ENCODE data around the gene TMEM86A. TPM values are rescaled to one million over a fixed set of nuclear protein-coding genes. Genes with fewer than 3 reads are reported as not detected.

TMEM86A gene
- total and polyA plus RNA-seq, 2 donors (not counting 3 experiments of a cell fraction or from before 2014, with no cell fraction given) = 2.1 to 2.6 TPM

DNA sequence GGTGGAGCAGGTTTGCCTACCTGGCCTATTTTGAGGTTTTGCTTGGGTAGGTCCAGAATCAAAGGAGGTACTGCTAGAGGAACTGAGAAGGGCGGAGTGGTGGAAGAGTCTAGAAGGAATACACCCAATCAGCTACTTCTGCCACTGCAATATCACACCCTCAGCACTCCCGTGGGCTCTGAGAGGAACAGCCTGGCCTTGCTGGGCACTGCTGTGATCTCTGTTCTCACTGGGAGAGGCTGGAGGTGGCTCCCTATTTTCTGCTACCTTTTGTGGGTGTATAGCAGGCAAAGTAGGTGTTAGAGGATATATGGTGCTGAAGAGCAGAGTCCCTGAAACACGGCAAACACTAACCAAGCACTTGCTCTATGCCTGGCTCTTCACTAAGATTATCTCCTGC lies 52.4 kb downstream of the TMEM86A start:
- Histone ChIP-seq H3K79me2 (ENCODE audit: control insufficient read depth, insufficient read depth, low read length) (no peaks in the 10 kb centered on the region), H3K27ac (ENCODE audit: insufficient read depth, low read depth, low read length) (no peak overlapping the region), H4K20me1 (replicated peaks; ENCODE audit: control insufficient read depth, extremely low read depth, insufficient read depth, low read length) (no peaks in the 10 kb centered on the region), H3K4me1 (ENCODE audit: control insufficient read depth, extremely low read depth, insufficient read depth, low read length) (peaks cover 12% of the 10 kb centered on the region), H3K9me3 (replicated peaks; ENCODE audit: control insufficient read depth, insufficient read depth, low read length) (no peaks in the 10 kb centered on the region), H3K36me3 (ENCODE audit: control insufficient read depth in 2 of 2, extremely low read depth in 1 of 2, insufficient read depth in 2 of 2, low read length in 2 of 2) (no peaks in the 10 kb centered on the region), H3K4me2 (ENCODE audit: insufficient read depth, low read length) (no peak overlapping the region), H3K9me1 (replicated peaks; ENCODE audit: control insufficient read depth, extremely low read depth, insufficient read depth, low read length) (no peaks in the 10 kb centered on the region), H3K9ac (replicated peaks; ENCODE audit: extremely low read depth, insufficient read depth, low read length) (no peak overlapping the region), H2AFZ (ENCODE audit: low read depth, low read length) (no peak overlapping the region), H3K4me3 (replicated peaks in 1 of 3; ENCODE audit: insufficient read depth in 1 of 3, low read depth in 1 of 3, low read length in 3 of 3) (no peak overlapping the region), H3K27me3 (ENCODE audit: control insufficient read depth in 2 of 2, insufficient read depth in 2 of 2, low read length in 2 of 2) (no peaks in the 10 kb centered on the region)
- POLR2A ChIA-PET = no interaction called here
- no peak for DNase-seq (ENCODE audit: low read depth, low spot score)
- TF ChIP-seq POLR2A (IDR thresholded peaks at IDR 0.05; ENCODE audit: low read depth, low read length) = no peak
- no peak for TF ChIP-seq POLR2AphosphoS5 (IDR thresholded peaks at IDR 0.05; ENCODE audit: insufficient read depth, low read depth, low read length)
- TF ChIP-seq, protein P1, sequence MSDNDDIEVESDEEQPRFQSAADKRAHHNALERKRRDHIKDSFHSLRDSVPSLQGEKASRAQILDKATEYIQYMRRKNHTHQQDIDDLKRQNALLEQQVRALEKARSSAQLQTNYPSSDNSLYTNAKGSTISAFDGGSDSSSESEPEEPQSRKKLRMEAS (IDR thresholded peaks at IDR 0.05; ENCODE audit: insufficient read depth, insufficient read length) = no peak
- TF ChIP-seq, protein P2, sequence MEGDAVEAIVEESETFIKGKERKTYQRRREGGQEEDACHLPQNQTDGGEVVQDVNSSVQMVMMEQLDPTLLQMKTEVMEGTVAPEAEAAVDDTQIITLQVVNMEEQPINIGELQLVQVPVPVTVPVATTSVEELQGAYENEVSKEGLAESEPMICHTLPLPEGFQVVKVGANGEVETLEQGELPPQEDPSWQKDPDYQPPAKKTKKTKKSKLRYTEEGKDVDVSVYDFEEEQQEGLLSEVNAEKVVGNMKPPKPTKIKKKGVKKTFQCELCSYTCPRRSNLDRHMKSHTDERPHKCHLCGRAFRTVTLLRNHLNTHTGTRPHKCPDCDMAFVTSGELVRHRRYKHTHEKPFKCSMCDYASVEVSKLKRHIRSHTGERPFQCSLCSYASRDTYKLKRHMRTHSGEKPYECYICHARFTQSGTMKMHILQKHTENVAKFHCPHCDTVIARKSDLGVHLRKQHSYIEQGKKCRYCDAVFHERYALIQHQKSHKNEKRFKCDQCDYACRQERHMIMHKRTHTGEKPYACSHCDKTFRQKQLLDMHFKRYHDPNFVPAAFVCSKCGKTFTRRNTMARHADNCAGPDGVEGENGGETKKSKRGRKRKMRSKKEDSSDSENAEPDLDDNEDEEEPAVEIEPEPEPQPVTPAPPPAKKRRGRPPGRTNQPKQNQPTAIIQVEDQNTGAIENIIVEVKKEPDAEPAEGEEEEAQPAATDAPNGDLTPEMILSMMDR (IDR thresholded peaks at IDR 0.05; ENCODE audit: extremely low read depth in 1 of 2, insufficient read depth in 1 of 2, low read depth in 1 of 2, low read length in 2 of 2) = no peak
- TF ChIP-seq FOS (IDR thresholded peaks at IDR 0.05; ENCODE audit: borderline replicate concordance, insufficient read depth, low read length) = no peak
- TF ChIP-seq JUN (IDR thresholded peaks at IDR 0.05; ENCODE audit: borderline replicate concordance, insufficient read depth, insufficient read length, low read depth) = no peak
- TF ChIP-seq MYC (IDR thresholded peaks at IDR 0.05; ENCODE audit: low read depth, low read length) = no peak
- no peak for TF ChIP-seq EZH2 (IDR thresholded peaks at IDR 0.05; ENCODE audit: borderline replicate concordance, low read depth, low read length, severe bottlenecking)
- no peak for TF ChIP-seq GATA2 (IDR thresholded peaks at IDR 0.05; ENCODE audit: insufficient read depth, insufficient read length, low read depth, low read length)
- no peak for FAIRE-seq
- dilution Hi-C loops (cut with MboI; ENCODE audit: extremely low pct_ligation_motif_present, low sequenced_read_pairs) (no loop called here), intact Hi-C loops (cut with micrococcal nuclease) (no loop called here)
- CTCF ChIA-PET = interaction anchor here (1.3 kb wide), 1 partner anchor 14 kb away, joined by 5 read pairs; no protein-coding TSS in a partner anchor
- no TSS peak for BruUV-seq (replicated peaks)

Measured in endothelial cell of umbilical vein (primary cell).